RWPE2 (cell line): ENCODE results near the gene TUBB1.
"Not testable (repeated sequence)": the region's sequence is repeated elsewhere in the genome, so short reads cannot be mapped to it uniquely, and the experiment has no call there.

Experiments
- ATAC-seq: fragments of 200-7000 bp; cut with Tn5 transposase; 3 replicates; pipeline ENCODE4 v1.9.1; 2021; ENCODE audit warnings: low read depth
- DNase-seq: peaks from one replicate; pipeline ENCODE4 v3.0.0-alpha.2; 2020; ENCODE audit warnings: low spot score
- H3K27ac ChIP-seq: fragments of 450-650 bp; 2 replicates; pipeline ENCODE4 v1.5.1; 2017; ENCODE audit warnings: mild to moderate bottlenecking; ENCODE audit not compliant: poor library complexity, severe bottlenecking
- H3K27me3 ChIP-seq: fragments of 250-450 bp; sonication (Bioruptor Pico); 2 replicates; pipeline ENCODE4 v1.5.1; 2021; ENCODE audit warnings: mild to moderate bottlenecking, moderate library complexity; ENCODE audit not compliant: insufficient read depth, poor library complexity, severe bottlenecking
- H3K36me3 ChIP-seq: fragments of 250-450 bp; sonication (Bioruptor Pico); 2 replicates; pipeline ENCODE4 v1.5.1; 2020; ENCODE audit warnings: low read depth, mild to moderate bottlenecking, moderate library complexity
- H3K4me1 ChIP-seq: fragments of 250-450 bp; sonication (Bioruptor Pico); 2 replicates; pipeline ENCODE4 v1.5.1; 2021; ENCODE audit warnings: mild to moderate bottlenecking, moderate library complexity; ENCODE audit not compliant: insufficient read depth, poor library complexity, severe bottlenecking
- H3K4me3 ChIP-seq: fragments of 250-450 bp; sonication (Bioruptor Pico); 2 replicates; pipeline ENCODE4 v1.5.1; 2021; ENCODE audit warnings: mild to moderate bottlenecking, moderate library complexity; ENCODE audit not compliant: severe bottlenecking
- H3K9me3 ChIP-seq: fragments of 250-450 bp; sonication (Bioruptor Pico); 2 replicates; pipeline ENCODE4 v1.5.1; 2021; ENCODE audit warnings: mild to moderate bottlenecking, moderate library complexity; ENCODE audit not compliant: severe bottlenecking
- TF ChIP-seq, protein P1 (sequence below): fragments of 450-650 bp; IDR thresholded peaks from one replicate; pipeline ENCODE4 v1.5.1; 2017; ENCODE audit warnings: mild to moderate bottlenecking, moderate library complexity; ENCODE audit not compliant: poor library complexity, severe bottlenecking

The TUBB1 gene

DNA sequence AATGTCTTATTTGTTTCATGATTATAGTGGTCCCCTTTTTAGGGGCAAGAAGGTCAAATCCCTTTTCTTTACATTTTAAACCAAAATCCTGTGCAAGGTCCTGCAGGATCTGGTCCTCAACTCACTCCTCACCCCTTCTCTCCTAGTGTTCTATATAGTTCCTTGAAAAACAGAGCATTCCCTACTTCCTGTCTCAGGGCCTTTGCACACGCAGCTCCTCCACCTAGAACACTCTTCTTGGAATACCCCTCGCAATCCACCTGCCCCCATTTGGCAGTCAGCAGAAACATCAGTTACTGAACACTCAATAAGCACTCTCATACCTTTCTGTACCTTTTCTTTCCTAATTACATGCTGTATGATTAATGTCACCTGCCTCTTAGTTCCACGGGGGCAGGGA is 16.2 kb downstream of the TUBB1 start:
- H3K4me3 ChIP-seq, result no peak overlapping the region
- TF ChIP-seq, protein P1, sequence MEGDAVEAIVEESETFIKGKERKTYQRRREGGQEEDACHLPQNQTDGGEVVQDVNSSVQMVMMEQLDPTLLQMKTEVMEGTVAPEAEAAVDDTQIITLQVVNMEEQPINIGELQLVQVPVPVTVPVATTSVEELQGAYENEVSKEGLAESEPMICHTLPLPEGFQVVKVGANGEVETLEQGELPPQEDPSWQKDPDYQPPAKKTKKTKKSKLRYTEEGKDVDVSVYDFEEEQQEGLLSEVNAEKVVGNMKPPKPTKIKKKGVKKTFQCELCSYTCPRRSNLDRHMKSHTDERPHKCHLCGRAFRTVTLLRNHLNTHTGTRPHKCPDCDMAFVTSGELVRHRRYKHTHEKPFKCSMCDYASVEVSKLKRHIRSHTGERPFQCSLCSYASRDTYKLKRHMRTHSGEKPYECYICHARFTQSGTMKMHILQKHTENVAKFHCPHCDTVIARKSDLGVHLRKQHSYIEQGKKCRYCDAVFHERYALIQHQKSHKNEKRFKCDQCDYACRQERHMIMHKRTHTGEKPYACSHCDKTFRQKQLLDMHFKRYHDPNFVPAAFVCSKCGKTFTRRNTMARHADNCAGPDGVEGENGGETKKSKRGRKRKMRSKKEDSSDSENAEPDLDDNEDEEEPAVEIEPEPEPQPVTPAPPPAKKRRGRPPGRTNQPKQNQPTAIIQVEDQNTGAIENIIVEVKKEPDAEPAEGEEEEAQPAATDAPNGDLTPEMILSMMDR, result no peak
- DNase-seq, result peak; percentile 29
- no peaks in the 10 kb centered on the region for H3K27me3 ChIP-seq
- peaks cover 37% of the 10 kb centered on the region for H3K4me1 ChIP-seq
- H3K27ac ChIP-seq, result no peak overlapping the region
- H3K36me3 ChIP-seq, result peaks cover 82% of the 10 kb centered on the region
- no peak for ATAC-seq
- no peaks in the 10 kb centered on the region for H3K9me3 ChIP-seq

DNA sequence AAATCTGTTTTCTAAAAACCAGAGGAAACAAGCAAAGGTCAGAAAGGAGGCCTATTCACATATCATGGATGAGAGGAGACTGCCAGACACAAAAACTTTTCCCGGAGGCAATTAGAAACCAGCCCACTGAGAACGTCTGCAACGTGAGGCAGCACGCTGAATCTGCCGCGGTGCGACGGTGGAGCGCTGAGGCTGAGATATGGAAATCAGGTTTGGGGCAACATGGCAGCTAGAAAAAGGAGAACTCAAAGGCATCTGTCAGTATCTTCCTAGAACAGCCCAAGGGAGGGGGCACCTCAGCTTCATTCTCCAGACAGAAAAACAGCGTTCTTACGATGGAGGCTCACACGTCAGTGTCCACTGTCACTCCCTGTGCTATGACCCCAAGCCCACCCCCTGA is 18.2 kb downstream of the TUBB1 start:
- Histone ChIP-seq H3K4me1 (peaks cover 42% of the 10 kb centered on the region), H3K27ac (no peak overlapping the region), H3K9me3 (no peaks in the 10 kb centered on the region), H3K4me3 (no peak overlapping the region), H3K27me3 (no peaks in the 10 kb centered on the region), H3K36me3 (peaks cover 85% of the 10 kb centered on the region)
- TF ChIP-seq, protein P1, result no peak
- DNase-seq (peak; percentile 53), ATAC-seq (no peak)

DNA sequence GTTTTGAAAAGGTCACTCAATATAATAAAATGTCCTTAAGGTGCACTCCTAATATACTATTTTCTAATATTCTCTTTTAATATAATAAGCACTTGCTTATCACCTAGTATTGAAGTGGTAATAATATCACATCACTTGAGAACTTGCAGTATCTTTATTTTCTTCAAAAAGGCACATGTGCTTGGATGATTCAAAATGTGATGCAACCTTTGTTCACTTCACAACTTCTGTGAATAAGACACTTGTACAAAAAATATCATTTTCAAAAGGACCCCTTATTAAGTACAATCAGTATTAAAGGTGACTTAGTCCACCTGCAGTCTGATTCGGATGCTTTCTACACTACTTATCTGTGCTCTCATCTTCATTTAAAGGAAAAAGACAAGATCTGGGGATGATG is 20.0 kb downstream of the TUBB1 start:
- H3K36me3 ChIP-seq, result peaks cover 71% of the 10 kb centered on the region
- no peak for ATAC-seq

DNA sequence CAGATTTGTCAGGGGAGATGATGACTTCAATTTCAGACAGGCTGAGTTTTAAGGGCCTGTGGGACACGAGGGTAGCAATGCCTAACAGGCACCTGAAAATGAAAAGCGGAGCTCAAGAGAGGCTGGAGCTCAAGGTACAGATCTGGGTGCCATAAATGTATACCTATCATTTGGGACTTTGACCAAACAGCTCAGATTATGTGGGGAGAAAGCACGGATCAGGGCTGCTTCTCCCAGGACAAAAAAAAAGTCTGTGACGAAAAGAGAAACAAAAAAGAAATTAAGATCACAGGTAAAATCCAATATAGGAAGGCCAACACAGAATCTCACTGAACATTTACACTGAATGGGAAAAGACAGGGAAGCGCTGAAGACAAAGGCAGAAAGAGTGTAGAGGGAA is 21.4 kb downstream of the TUBB1 start:
- Histone ChIP-seq H3K27me3 (no peaks in the 10 kb centered on the region), H3K36me3 (peaks cover 61% of the 10 kb centered on the region), H3K27ac (no peak overlapping the region), H3K4me3 (no peak overlapping the region), H3K4me1 (peaks cover 41% of the 10 kb centered on the region), H3K9me3 (no peaks in the 10 kb centered on the region)
- ATAC-seq (no peak), DNase-seq (no peak)
- TF ChIP-seq, protein P1, result no peak

More for the DNA sequence above, 20.0 kb downstream of the TUBB1 start:
- Histone ChIP-seq H3K27ac (no peak overlapping the region), H3K4me1 (peaks cover 41% of the 10 kb centered on the region), H3K4me3 (no peak overlapping the region), H3K9me3 (no peaks in the 10 kb centered on the region), H3K27me3 (no peaks in the 10 kb centered on the region)
- TF ChIP-seq, protein P1, result no peak
- DNase-seq, result no peak

DNA sequence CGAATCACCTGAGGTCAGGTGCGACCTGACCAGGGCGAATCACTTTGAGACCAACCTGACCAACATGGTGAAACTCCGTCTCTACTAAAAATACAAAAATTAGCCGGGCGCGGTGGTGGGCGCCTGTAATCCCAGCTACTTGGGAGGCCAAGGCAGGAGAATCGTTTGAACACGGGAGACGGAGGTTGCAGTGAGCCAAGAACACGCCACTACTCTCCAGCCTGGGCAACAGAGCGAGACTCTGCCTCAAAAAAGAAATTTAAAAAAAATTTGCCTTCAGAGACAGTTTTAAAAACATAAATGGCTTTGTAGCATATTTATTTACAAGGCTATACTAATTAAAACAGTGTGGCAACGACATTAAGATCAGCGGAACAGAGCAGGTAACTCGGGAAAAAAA is 22.3 kb downstream of the TUBB1 start:
- not testable (repeated sequence) for ATAC-seq, H3K9me3 ChIP-seq, DNase-seq, H3K27me3 ChIP-seq
- Histone ChIP-seq H3K36me3 (peaks cover 53% of the 10 kb centered on the region), H3K4me3 (peak overlapping the region; percentile 84), H3K4me1 (peaks cover 41% of the 10 kb centered on the region), H3K27ac (peak overlapping the region; percentile 55)
